Stimulated activated CD4-positive, alpha-beta T cell treated with anti-CD3 and anti-CD28 coated beads, Interleukin-15, amount 100 ng/mL, for 1 hour (primary cell): ENCODE data around the gene NYNRIN.

Source experiments
- DNase-seq, 2 donors: peaks; one replicate each; pipeline ENCODE4 v3.0.0-alpha.2; 2020; ENCODE audit warnings: low read depth in 1 of 2, low spot score in 1 of 2

The NYNRIN gene

DNA sequence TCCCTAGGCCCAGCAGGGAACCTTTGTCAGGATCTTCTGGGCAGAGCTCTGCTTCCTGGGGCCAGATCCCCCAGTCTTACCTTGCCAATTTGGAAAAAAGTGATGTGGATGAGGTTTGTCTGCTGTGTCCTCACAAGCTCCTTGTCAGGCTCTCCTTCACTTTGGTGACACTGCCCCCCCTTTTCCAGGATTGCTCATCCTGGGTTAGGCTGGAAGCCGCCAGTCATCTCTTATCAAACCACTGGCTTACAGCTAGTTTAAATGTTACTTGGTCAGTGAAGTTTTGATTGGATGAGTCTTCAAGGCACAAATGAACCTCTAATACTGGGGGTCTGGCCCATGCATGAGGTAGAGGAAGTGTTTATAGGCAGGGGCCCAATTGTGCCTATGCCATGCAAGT, 15.3 kb downstream of the NYNRIN start:
- no peak for DNase-seq

- DNase-seq, result no peak
These were observed 16.1 kb downstream of the NYNRIN start for GRCh38 chr14:24414732-24415420.

GRCh38 chr14:24415421-24416253, 16.8 kb downstream of the NYNRIN start:
- no peak for DNase-seq

DNA sequence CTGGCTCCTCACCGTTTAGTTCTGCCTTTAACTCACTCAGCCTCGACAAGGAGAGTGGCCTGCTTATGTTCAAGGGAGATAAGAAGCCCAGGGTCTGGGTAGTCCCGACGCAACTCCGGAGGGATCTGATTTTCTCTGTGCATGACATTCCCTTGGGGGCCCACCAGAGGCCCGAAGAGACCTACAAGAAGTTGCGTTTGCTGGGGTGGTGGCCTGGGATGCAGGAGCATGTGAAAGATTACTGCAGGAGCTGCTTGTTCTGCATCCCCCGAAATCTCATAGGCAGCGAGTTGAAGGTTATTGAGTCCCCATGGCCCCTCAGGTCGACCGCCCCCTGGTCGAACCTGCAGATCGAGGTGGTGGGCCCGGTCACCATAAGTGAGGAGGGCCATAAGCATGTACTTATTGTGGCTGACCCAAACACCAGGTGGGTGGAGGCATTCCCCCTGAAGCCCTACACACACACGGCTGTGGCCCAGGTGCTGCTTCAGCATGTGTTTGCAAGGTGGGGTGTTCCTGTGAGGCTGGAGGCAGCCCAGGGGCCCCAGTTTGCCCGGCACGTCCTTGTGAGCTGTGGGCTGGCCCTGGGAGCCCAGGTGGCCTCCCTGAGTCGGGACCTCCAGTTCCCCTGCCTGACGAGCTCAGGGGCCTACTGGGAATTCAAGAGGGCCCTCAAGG, 17.6 kb downstream of the NYNRIN start:
- no peak for DNase-seq

- DNase-seq, result no peak
These were observed 18.3 kb downstream of the NYNRIN start for GRCh38 chr14:24416932-24417619.

DNA sequence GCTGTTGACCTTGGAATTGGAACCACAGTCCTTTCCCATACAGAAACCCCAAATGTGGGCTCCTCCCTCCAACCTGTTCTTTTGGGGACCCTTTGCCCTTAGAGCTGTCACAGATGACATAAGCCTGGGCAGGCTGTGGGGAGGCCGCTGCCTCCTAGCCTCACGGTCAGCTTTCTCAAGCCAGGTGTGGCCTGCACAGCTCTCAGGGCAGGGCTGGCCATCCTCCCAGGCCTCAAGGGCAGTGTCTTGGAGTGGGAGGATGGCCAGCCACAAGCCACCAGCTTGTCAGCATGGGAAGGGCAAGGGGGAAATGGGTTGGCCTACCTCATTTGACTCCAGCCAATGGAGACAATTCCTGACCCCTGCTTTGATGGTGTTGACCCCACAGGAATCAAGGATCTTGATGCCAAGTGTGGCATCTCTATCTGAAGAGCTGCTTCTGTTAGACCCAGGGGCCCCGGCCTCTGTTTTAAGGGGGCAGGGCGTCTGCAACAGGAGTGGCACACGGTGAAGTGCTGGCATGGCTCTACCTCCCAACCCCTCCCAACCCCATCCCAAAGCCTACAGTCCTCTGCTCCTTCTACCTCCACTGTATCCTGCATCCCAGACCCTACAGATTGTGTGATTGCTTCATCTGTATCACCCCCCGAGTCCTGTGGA, 19.2 kb downstream of the NYNRIN start:
- DNase-seq, result no peak

DNA sequence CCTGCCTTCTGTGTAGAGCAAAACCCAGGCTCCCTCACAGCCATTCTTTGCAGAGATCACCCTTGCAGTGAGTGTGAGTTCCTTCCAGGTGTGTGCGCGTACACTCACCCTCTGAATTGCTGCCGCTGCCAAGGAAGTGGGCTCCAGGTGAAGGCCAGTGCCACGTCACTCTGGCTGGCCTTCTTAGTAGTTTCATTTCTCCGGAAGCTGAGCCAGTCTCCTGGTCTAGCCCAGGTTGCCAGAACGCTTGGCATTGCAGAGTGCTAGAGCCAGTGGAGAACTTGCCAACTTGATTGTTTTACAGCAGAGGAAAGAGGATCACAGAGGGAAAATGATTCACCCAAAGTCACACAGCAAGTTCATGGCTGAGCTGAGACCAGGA, 19.7 kb downstream of the NYNRIN start:
- no peak for DNase-seq

GRCh38 chr14:24422261-24422660, 23.5 kb downstream of the NYNRIN start:
- DNase-seq, result no peak

DNA sequence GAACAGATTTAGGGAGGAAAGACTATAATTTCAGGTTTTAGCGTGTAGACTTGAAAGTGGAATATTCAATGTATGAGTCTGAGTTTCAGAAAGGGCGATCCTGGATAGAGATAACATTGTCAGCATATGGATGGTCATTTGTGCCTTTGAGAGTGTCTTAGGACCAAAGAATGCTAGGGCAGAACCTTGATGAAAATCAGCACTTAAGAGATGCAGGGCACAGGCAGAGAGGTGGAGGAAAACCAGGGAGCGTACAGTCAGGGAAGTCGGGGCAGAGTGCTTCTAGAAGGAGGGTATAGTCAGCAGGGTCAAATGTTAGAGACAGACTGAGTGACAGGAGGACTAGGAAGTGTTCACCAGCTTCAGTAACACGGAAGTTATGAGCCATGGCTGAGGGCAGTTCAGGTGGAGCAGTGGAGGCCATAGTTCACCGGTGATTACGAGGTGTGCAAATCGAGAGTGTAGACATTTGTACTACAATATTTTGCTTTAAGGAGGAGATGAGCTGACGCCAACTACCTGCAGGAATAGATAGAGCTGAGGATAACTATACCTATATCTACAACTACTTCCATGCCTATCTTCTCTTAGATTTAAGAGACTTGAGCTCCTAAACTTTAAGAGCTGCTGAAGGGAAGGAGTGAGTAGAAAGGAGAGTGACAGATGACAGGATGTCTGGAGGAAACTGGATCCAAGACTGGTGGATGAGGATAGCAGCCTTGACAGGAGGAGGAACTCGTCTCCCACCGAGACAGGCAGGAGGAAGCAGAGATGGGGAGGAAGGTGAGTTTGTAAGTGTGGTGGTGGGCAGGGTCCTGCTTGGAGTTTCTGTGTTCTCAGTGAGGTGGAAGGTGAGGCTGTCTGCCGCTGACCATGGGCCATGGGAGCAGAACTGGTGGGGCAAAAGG, 24.1 kb downstream of the NYNRIN start:
- no peak for DNase-seq

- no peak for DNase-seq
These were observed 26.9 kb downstream of the NYNRIN start for GRCh38 chr14:24425704-24426103.

DNA sequence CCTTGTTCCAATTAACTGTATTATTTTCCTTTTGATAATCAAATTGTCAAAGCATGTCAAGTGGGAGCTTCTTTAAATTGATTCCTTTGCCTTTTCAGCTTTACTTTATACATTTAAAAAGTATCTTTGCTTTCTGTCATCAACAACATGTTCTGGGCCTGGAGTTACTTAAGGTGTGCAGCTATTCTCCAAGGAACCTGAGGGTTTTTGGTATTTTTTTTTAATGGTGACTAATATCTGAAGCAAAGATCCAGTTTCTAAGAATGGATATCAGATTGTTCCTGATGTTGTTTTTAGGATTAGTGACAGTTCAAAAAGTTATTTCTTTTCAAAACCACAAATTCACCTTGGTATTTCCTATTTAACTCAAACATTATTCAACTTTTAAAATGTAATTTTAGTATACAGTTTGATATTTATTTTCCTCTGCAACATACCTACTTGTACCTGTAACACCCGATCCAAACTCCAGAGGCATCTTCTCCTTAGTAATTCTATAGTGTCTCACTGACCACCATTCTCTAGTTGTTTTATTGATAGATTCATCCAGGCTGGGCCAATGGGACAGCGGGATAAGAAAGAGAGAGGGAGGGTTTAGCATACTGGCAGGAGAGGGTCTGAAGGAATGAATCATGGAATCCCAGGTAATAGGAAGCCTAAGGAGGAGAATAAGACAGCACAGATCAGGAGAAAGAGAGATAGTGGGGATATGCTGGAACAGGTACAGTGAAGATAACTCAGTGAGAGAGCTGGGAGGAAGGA, 27.5 kb downstream of the NYNRIN start:
- DNase-seq, result no peak

- DNase-seq, result no peak
These were observed 28.2 kb downstream of the NYNRIN start for GRCh38 chr14:24426912-24427536.

DNA sequence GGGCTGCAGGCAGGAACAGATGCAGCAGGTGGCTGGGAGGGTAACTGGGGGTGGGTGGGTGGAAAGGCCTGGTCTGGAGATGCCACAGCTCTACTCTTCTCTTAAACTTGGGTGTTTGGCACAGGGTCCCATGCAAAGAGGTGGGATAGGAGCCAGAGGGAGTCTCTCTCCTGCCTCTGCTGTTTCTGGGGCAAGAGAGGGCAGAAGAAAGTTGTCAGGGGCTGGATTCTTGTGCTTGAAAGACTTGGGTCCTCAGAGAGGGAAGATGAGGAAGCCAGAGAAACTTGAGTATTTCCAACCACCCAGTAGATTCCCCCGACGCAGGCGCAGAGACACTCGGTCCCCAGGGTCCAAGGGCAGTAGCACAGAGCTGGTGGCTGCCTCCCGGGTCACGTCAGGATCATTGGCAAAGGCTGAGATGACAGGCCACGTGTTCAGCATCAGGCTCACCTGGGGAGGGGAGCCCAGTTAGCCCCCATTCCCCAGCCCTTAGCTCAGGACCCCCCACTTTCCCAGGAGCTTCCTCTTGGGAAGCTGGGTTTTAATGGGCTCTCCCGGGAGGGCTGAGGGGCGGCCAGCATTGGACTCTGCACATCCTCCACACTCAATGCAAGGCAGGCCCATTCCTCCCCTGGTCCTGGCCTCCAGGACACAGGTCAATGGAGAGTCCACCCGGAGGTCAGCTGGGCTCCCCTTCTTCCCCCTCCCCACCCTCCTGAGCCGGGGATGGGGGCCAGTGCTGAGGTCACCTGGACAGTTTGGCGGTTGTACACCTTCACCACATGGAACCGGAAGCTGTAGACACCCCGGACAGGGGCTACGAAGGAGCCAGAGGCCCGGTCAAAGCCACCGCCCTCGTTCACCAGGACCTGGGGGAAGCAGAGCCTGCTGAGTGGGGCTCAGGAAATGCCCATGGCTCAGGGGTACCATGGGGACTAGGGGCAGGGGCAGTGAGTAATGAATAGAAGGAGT, 29.0 kb downstream of the NYNRIN start:
- no peak for DNase-seq

- DNase-seq, result no peak
These were observed 30.0 kb downstream of the NYNRIN start for GRCh38 chr14:24428628-24429394.

DNA sequence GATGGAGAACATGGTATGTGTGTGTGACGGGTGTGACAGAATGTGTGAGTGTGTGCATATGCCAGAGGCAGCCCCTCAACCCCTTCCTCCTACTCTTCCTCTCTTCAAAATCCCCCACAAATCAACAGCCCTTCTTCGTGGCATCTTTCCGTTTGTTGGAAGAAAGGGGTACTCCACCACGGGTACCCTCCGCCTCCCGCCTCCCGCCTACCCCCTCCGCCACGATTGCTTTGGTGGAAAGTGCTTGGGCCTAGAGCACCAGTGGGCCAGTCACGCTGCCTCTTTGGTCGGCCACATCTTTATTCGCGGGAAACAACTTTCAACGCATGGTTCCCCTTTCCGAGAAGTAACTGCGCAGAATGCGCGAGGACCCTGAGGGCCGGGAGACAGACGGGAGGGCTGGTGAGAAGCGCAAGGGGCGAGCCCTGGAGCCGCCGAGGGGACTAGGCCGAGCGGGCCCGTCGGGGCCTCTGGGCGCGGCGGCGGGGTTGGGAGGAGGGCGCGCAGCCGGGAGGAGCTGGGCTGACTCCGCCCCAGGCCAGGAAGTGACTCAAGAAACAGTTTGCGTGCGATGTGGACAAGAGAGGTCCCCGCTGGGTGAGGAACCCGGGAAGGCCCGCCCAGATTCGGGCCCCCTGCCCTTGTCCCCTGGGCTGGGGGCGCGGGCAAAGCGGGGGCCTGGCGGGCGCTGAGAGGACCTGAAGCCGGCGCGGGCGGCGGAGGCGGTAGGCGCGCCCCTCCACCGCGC, 30.8 kb downstream of the NYNRIN start, which contains the start of the genes CBLN3 and KHNYN:
Gene CBLN3, minus strand, starts transcription at position 274 of the 748 bp plus-strand sequence. CDS start 614 bp downstream, outside the sequence.
Gene KHNYN, plus strand, starts transcription at position 560 of the 748 bp plus-strand sequence. CDS start 777 bp downstream, outside the sequence.
- DNase-seq, result peak; percentile 75 to 76
